ENCODE measurements around the gene MPDZ.

DNA sequence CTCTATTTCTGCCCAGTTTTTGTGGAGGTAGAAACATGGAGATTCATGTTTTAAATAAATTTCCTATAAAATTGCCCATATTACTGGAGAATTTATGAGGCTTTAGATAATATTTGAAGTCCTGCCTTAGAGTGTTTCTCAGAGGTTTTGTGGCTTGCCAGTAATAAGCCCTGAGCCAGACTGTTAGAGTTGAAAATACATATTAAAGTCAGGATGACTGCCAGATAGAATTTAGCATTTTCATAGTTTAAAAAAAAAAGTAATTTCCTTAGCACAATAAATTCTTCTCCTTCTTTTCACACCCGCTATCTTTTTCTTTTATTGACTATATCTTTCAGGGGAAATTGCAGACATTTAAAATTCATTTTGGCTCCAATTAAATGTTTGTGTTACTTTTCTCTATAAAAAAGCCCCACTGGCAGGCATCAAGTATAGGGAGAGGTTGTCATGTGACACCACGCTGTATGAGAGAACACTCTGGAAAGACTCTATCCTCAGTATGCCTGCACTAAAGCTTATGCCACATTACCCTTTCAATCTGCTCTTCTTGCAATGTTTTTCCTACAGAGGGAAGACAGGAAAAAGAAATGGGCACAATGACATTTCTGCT lies 135.2 kb downstream of the MPDZ start:
- TF ChIP-seq, protein P1, sequence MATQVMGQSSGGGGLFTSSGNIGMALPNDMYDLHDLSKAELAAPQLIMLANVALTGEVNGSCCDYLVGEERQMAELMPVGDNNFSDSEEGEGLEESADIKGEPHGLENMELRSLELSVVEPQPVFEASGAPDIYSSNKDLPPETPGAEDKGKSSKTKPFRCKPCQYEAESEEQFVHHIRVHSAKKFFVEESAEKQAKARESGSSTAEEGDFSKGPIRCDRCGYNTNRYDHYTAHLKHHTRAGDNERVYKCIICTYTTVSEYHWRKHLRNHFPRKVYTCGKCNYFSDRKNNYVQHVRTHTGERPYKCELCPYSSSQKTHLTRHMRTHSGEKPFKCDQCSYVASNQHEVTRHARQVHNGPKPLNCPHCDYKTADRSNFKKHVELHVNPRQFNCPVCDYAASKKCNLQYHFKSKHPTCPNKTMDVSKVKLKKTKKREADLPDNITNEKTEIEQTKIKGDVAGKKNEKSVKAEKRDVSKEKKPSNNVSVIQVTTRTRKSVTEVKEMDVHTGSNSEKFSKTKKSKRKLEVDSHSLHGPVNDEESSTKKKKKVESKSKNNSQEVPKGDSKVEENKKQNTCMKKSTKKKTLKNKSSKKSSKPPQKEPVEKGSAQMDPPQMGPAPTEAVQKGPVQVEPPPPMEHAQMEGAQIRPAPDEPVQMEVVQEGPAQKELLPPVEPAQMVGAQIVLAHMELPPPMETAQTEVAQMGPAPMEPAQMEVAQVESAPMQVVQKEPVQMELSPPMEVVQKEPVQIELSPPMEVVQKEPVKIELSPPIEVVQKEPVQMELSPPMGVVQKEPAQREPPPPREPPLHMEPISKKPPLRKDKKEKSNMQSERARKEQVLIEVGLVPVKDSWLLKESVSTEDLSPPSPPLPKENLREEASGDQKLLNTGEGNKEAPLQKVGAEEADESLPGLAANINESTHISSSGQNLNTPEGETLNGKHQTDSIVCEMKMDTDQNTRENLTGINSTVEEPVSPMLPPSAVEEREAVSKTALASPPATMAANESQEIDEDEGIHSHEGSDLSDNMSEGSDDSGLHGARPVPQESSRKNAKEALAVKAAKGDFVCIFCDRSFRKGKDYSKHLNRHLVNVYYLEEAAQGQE (tag by site-specific recombination; IDR thresholded peaks at IDR 0.05): no peak
- no peak for TF ChIP-seq ZNF843 (tag by site-specific recombination; IDR thresholded peaks at IDR 0.05)
- no peak for TF ChIP-seq ZNF10 (tag by site-specific recombination; IDR thresholded peaks at IDR 0.05)
- no peak for TF ChIP-seq ZNF112 (tag by site-specific recombination; IDR thresholded peaks at IDR 0.05)
- no peak for TF ChIP-seq ZBTB1 (tag by site-specific recombination; IDR thresholded peaks at IDR 0.05)
- TF ChIP-seq, protein P2, sequence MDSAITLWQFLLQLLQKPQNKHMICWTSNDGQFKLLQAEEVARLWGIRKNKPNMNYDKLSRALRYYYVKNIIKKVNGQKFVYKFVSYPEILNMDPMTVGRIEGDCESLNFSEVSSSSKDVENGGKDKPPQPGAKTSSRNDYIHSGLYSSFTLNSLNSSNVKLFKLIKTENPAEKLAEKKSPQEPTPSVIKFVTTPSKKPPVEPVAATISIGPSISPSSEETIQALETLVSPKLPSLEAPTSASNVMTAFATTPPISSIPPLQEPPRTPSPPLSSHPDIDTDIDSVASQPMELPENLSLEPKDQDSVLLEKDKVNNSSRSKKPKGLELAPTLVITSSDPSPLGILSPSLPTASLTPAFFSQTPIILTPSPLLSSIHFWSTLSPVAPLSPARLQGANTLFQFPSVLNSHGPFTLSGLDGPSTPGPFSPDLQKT (IDR thresholded peaks at IDR 0.05; ENCODE audit: borderline replicate concordance, low read depth, low read length): no peak
- TF ChIP-seq, protein P3, sequence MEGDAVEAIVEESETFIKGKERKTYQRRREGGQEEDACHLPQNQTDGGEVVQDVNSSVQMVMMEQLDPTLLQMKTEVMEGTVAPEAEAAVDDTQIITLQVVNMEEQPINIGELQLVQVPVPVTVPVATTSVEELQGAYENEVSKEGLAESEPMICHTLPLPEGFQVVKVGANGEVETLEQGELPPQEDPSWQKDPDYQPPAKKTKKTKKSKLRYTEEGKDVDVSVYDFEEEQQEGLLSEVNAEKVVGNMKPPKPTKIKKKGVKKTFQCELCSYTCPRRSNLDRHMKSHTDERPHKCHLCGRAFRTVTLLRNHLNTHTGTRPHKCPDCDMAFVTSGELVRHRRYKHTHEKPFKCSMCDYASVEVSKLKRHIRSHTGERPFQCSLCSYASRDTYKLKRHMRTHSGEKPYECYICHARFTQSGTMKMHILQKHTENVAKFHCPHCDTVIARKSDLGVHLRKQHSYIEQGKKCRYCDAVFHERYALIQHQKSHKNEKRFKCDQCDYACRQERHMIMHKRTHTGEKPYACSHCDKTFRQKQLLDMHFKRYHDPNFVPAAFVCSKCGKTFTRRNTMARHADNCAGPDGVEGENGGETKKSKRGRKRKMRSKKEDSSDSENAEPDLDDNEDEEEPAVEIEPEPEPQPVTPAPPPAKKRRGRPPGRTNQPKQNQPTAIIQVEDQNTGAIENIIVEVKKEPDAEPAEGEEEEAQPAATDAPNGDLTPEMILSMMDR (tag by site-specific recombination; IDR thresholded peaks at IDR 0.05): no peak
- TF ChIP-seq ZNF354C (tag by site-specific recombination; IDR thresholded peaks at IDR 0.05; ENCODE audit: borderline replicate concordance, low read depth): no peak
- no peak for TF ChIP-seq YY1 (tag by site-specific recombination; IDR thresholded peaks at IDR 0.05)
- no peak for TF ChIP-seq TCF7L2 (IDR thresholded peaks at IDR 0.05; ENCODE audit: borderline replicate concordance, low read depth, low read length)
- TF ChIP-seq ZNF175 (tag by site-specific recombination; IDR thresholded peaks at IDR 0.05): no peak
- no peak for TF ChIP-seq TRIM28 (IDR thresholded peaks at IDR 0.05; ENCODE audit: borderline replicate concordance, low read length)
